ENCODE measurements around the gene CAPS.

DNA sequence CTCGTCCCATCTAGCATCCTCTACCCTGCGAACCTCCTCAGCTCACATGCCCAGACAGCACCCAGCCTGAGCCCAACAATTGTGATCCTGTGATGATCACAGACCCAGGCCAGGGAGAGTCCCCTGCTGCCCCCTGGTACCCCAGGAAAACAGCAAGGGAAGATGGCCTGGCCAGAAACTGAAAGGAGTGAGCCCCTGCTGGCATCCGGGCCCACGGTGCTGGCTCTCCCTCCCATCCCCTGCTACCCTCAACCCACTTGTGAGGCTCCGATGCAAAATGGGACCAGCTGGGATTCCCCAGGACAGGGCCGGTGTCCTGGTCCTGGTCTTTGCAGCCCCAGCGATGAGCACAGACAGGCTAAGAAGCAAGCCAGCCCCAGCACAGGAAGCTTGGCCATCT, 49.8 kb downstream of the CAPS start:
- TF ChIP-seq POLR2A (IDR thresholded peaks at IDR 0.05; ENCODE audit: low read depth, low read length) (no peak), POLR2AphosphoS5 (IDR thresholded peaks at IDR 0.05; ENCODE audit: low read depth, low read length) (no peak)
